GM21576 (cell line): Measurements from ENCODE around the gene FHIT.

Experiments
- ATAC-seq: cut with Tn5 transposase; IDR thresholded peaks from one replicate; pipeline ENCODE4 v1.9.1; 2021; ENCODE audit warnings: mild to moderate bottlenecking, moderate library complexity; ENCODE audit not compliant: unreplicated experiment

FHIT gene

GRCh38 chr3:60316121-60316797 lies 935.0 kb downstream of the FHIT start:
- no peak for ATAC-seq

GRCh38 chr3:60313951-60314461 lies 937.2 kb downstream of the FHIT start:
- no peak for ATAC-seq

GRCh38 chr3:60313231-60313798 lies 937.9 kb downstream of the FHIT start:
- ATAC-seq, result no peak

- ATAC-seq, result no peak
Measured at GRCh38 chr3:60309539-60310268, 941.5 kb downstream of the FHIT start.

- no peak for ATAC-seq
Measured at GRCh38 chr3:60308808-60309207, 942.4 kb downstream of the FHIT start.

GRCh38 chr3:60307562-60308199 lies 943.6 kb downstream of the FHIT start:
- no peak for ATAC-seq

GRCh38 chr3:60304112-60304511 lies 947.1 kb downstream of the FHIT start:
- no peak for ATAC-seq

GRCh38 chr3:60303160-60303559 lies 948.1 kb downstream of the FHIT start:
- no peak for ATAC-seq

GRCh38 chr3:60301142-60301541 lies 950.1 kb downstream of the FHIT start:
- no peak for ATAC-seq

GRCh38 chr3:60298141-60298540 lies 953.1 kb downstream of the FHIT start:
- no peak for ATAC-seq

GRCh38 chr3:60294181-60294580 lies 957.1 kb downstream of the FHIT start:
- ATAC-seq, result no peak

GRCh38 chr3:60291115-60291514 lies 960.1 kb downstream of the FHIT start:
- no peak for ATAC-seq

- no peak for ATAC-seq
Measured at GRCh38 chr3:60290122-60290492, 961.1 kb downstream of the FHIT start.

- no peak for ATAC-seq
Measured at GRCh38 chr3:60289341-60290121, 961.7 kb downstream of the FHIT start.

- no peak for ATAC-seq
Measured at GRCh38 chr3:60282866-60283265, 968.4 kb downstream of the FHIT start.

GRCh38 chr3:60281970-60282369 lies 969.3 kb downstream of the FHIT start:
- no peak for ATAC-seq

GRCh38 chr3:60277361-60277800 lies 973.9 kb downstream of the FHIT start:
- ATAC-seq, result no peak

GRCh38 chr3:60276615-60277014 lies 974.6 kb downstream of the FHIT start:
- ATAC-seq, result no peak

GRCh38 chr3:60274646-60275045 lies 976.6 kb downstream of the FHIT start:
- no peak for ATAC-seq

GRCh38 chr3:60274098-60274497 lies 977.2 kb downstream of the FHIT start:
- ATAC-seq, result no peak

- no peak for ATAC-seq
Measured at GRCh38 chr3:60269829-60270266, 981.4 kb downstream of the FHIT start.
